ENCODE results near the gene CACNA1G.

Gene CACNA1G

GRCh38 chr17:50545311-50545710 is 15.2 kb upstream of the CACNA1G start:
- no peak for DNase-seq (ENCODE audit: low read depth in 1 of 2, low spot score in 1 of 2)
- in situ Hi-C loops (cut with HindIII; ENCODE audit: low pct_unique_long_range_greater_than_20kb, low sequenced_read_pairs): no loop called here
- TF ChIP-seq JUND (IDR thresholded peaks at IDR 0.05; ENCODE audit: low read depth): no peak

GRCh38 chr17:50546701-50547034 is 13.8 kb upstream of the CACNA1G start:
- in situ Hi-C loops (cut with HindIII; ENCODE audit: low pct_unique_long_range_greater_than_20kb, low sequenced_read_pairs): no loop called here
- TF ChIP-seq JUND (IDR thresholded peaks at IDR 0.05; ENCODE audit: low read depth): no peak
- no peak for DNase-seq (ENCODE audit: low read depth in 1 of 2, low spot score in 1 of 2)

GRCh38 chr17:50547035-50547735 is 13.3 kb upstream of the CACNA1G start, which contains the start of gene SPATA20:
TSS of gene SPATA20 (plus strand) at chr17:50547174. CDS start at chr17:50547209, 35 bp downstream.
- peak; percentile 86 to 96 for DNase-seq (ENCODE audit: low read depth in 1 of 2, low spot score in 1 of 2)
- TF ChIP-seq JUND (IDR thresholded peaks at IDR 0.05; ENCODE audit: low read depth): no peak
- in situ Hi-C loops (cut with HindIII; ENCODE audit: low pct_unique_long_range_greater_than_20kb, low sequenced_read_pairs): no loop called here

- TF ChIP-seq JUND (IDR thresholded peaks at IDR 0.05; ENCODE audit: low read depth): no peak
- in situ Hi-C loops (cut with HindIII; ENCODE audit: low pct_unique_long_range_greater_than_20kb, low sequenced_read_pairs): no loop called here
- DNase-seq (ENCODE audit: low read depth in 1 of 2, low spot score in 1 of 2): no peak
Measured at GRCh38 chr17:50547736-50548083, 12.8 kb upstream of the CACNA1G start.

- no peak for TF ChIP-seq JUND (IDR thresholded peaks at IDR 0.05; ENCODE audit: low read depth)
- DNase-seq (ENCODE audit: low read depth in 1 of 2, low spot score in 1 of 2): no peak
- in situ Hi-C loops (cut with HindIII; ENCODE audit: low pct_unique_long_range_greater_than_20kb, low sequenced_read_pairs): no loop called here
Measured at GRCh38 chr17:50548831-50549230, 11.7 kb upstream of the CACNA1G start.

GRCh38 chr17:50549256-50549941 is 11.1 kb upstream of the CACNA1G start:
- in situ Hi-C loops (cut with HindIII; ENCODE audit: low pct_unique_long_range_greater_than_20kb, low sequenced_read_pairs): no loop called here
- no peak for TF ChIP-seq JUND (IDR thresholded peaks at IDR 0.05; ENCODE audit: low read depth)
- DNase-seq (ENCODE audit: low read depth in 1 of 2, low spot score in 1 of 2): no peak

- in situ Hi-C loops (cut with HindIII; ENCODE audit: low pct_unique_long_range_greater_than_20kb, low sequenced_read_pairs): no loop called here
Measured at GRCh38 chr17:50549969-50550368, 10.5 kb upstream of the CACNA1G start.

GRCh38 chr17:50550661-50551432 is 9.7 kb upstream of the CACNA1G start:
- no peak for TF ChIP-seq JUND (IDR thresholded peaks at IDR 0.05; ENCODE audit: low read depth)
- DNase-seq (ENCODE audit: low read depth in 1 of 2, low spot score in 1 of 2): peak; percentile 72 to 90
- in situ Hi-C loops (cut with HindIII; ENCODE audit: low pct_unique_long_range_greater_than_20kb, low sequenced_read_pairs): no loop called here

More at GRCh38 chr17:50549969-50550368, 10.5 kb upstream of the CACNA1G start:
- DNase-seq (ENCODE audit: low read depth in 1 of 2, low spot score in 1 of 2): no peak
- no peak for TF ChIP-seq JUND (IDR thresholded peaks at IDR 0.05; ENCODE audit: low read depth)

- DNase-seq (ENCODE audit: low read depth in 1 of 2, low spot score in 1 of 2): no peak
- no peak for TF ChIP-seq JUND (IDR thresholded peaks at IDR 0.05; ENCODE audit: low read depth)
- in situ Hi-C loops (cut with HindIII; ENCODE audit: low pct_unique_long_range_greater_than_20kb, low sequenced_read_pairs): no loop called here
Measured at GRCh38 chr17:50551433-50551815, 9.1 kb upstream of the CACNA1G start.

- TF ChIP-seq JUND (IDR thresholded peaks at IDR 0.05; ENCODE audit: low read depth): no peak
- DNase-seq (ENCODE audit: low read depth in 1 of 2, low spot score in 1 of 2): no peak
- in situ Hi-C loops (cut with HindIII; ENCODE audit: low pct_unique_long_range_greater_than_20kb, low sequenced_read_pairs): no loop called here
Measured at GRCh38 chr17:50551884-50552283, 8.6 kb upstream of the CACNA1G start.

- in situ Hi-C loops (cut with HindIII; ENCODE audit: low pct_unique_long_range_greater_than_20kb, low sequenced_read_pairs): no loop called here
- no peak for TF ChIP-seq JUND (IDR thresholded peaks at IDR 0.05; ENCODE audit: low read depth)
- DNase-seq (ENCODE audit: low read depth in 1 of 2, low spot score in 1 of 2): no peak
Measured at GRCh38 chr17:50554201-50554600, 6.3 kb upstream of the CACNA1G start.

- TF ChIP-seq JUND (IDR thresholded peaks at IDR 0.05; ENCODE audit: low read depth): no peak
- in situ Hi-C loops (cut with HindIII; ENCODE audit: low pct_unique_long_range_greater_than_20kb, low sequenced_read_pairs): no loop called here
- no peak for DNase-seq (ENCODE audit: low read depth in 1 of 2, low spot score in 1 of 2)
Measured at GRCh38 chr17:50556803-50557202, 3.7 kb upstream of the CACNA1G start.

- TF ChIP-seq JUND (IDR thresholded peaks at IDR 0.05; ENCODE audit: low read depth): no peak
- DNase-seq (ENCODE audit: low read depth in 1 of 2, low spot score in 1 of 2): no peak
- in situ Hi-C loops (cut with HindIII; ENCODE audit: low pct_unique_long_range_greater_than_20kb, low sequenced_read_pairs): no loop called here
Measured at GRCh38 chr17:50557630-50558029, 2.9 kb upstream of the CACNA1G start.
